HL-60 (cell line): ENCODE results near the gene BACE1.

Experiments
- CTCF ChIP-seq: IDR thresholded peaks from one replicate; pipeline ENCODE4 v1.5.1; 2011; ENCODE audit warnings: low read length, control low read depth, inconsistent platforms; ENCODE audit not compliant: insufficient read depth
- SPI1 ChIP-seq: IDR thresholded peaks from 2 replicates; pipeline ENCODE4 v1.6.1; 2012; ENCODE audit warnings: low read depth, mild to moderate bottlenecking, borderline replicate concordance

GRCh38 chr11:117332843-117333242 lies 16.8 kb upstream of the BACE1 start:
- TF ChIP-seq CTCF: no peak
- TF ChIP-seq SPI1: no peak
